ENCODE data around the gene RABL6. TPM values are rescaled to one million over a fixed set of nuclear protein-coding genes. Genes with fewer than 3 reads are reported as not detected.

The RABL6 gene
- total RNA-seq, 3 donors from 2014 or later (not counting 1 experiment from before 2014, with no cell fraction given), result 72.7 to 82.5 (median 75.9) TPM

GRCh38 chr9:136829412-136829811, 21.7 kb downstream of the RABL6 start:
- DNase-seq (no peak), ATAC-seq (no peak)
- Histone ChIP-seq H3K36me3 (ENCODE audit: control insufficient read depth, insufficient read depth, low read length) (peaks cover 35% of the 10 kb centered on the region), H3K4me1 (ENCODE audit: control insufficient read depth, insufficient read depth, low read length) (no peaks in the 10 kb centered on the region), H3K27me3 (ENCODE audit: control insufficient read depth, insufficient read depth, low read length) (no peaks in the 10 kb centered on the region), H3K4me3 (ENCODE audit: low read length) (no peak overlapping the region), H3K27ac (ENCODE audit: low read length) (no peak overlapping the region), H3K9me3 (ENCODE audit: control insufficient read depth, insufficient read depth, low read length) (no peaks in the 10 kb centered on the region)
- Mint-ChIP-seq H3K4me1 (no peaks in the 10 kb centered on the region), H3K27ac (no peak overlapping the region), H3K4me3 (no peak overlapping the region), H3K9me3 (no peaks in the 10 kb centered on the region), H3K27me3 (ENCODE audit: low read depth in 2 of 2) (no peaks in the 10 kb centered on the region), H3K36me3 (no peaks in the 10 kb centered on the region)
- WGBS (ENCODE audit: insufficient coverage), result 97% methylated on average over 14 of the region's 14 CpGs
- intact Hi-C loops (cut with micrococcal nuclease), result no loop called here
- TF ChIP-seq CTCF (IDR thresholded peaks at IDR 0.05), result no peak

- peaks cover 35% of the 10 kb centered on the region for H3K36me3 ChIP-seq (ENCODE audit: control insufficient read depth, insufficient read depth, low read length)
These were observed 22.5 kb downstream of the RABL6 start for GRCh38 chr9:136829981-136830885.

GRCh38 chr9:136831002-136831719, 23.4 kb downstream of the RABL6 start:
- H3K36me3 Mint-ChIP-seq, result no peaks in the 10 kb centered on the region
- TF ChIP-seq CTCF (IDR thresholded peaks at IDR 0.05), result no peak
- DNase-seq, result no peak
- WGBS (ENCODE audit: insufficient coverage), result 96% methylated on average over 30 of the region's 30 CpGs
- intact Hi-C loops (cut with micrococcal nuclease), result no loop called here
- Histone ChIP-seq H3K27ac (ENCODE audit: low read length) (no peak overlapping the region), H3K9me3 (ENCODE audit: control insufficient read depth, insufficient read depth, low read length) (no peaks in the 10 kb centered on the region), H3K4me1 (ENCODE audit: control insufficient read depth, insufficient read depth, low read length) (no peaks in the 10 kb centered on the region), H3K36me3 (ENCODE audit: control insufficient read depth, insufficient read depth, low read length) (peaks cover 29% of the 10 kb centered on the region), H3K4me3 (ENCODE audit: low read length) (no peak overlapping the region), H3K27me3 (ENCODE audit: control insufficient read depth, insufficient read depth, low read length) (no peaks in the 10 kb centered on the region)
- no peak for ATAC-seq
- H3K4me3 Mint-ChIP-seq, result no peak overlapping the region
- H3K9me3 Mint-ChIP-seq, result no peaks in the 10 kb centered on the region
- no peaks in the 10 kb centered on the region for H3K27me3 Mint-ChIP-seq (ENCODE audit: low read depth in 2 of 2)
- no peak overlapping the region for H3K27ac Mint-ChIP-seq
- no peaks in the 10 kb centered on the region for H3K4me1 Mint-ChIP-seq

More at GRCh38 chr9:136829981-136830885, 22.5 kb downstream of the RABL6 start:
- H3K9me3 Mint-ChIP-seq, result no peaks in the 10 kb centered on the region
- Histone ChIP-seq H3K9me3 (ENCODE audit: control insufficient read depth, insufficient read depth, low read length) (no peaks in the 10 kb centered on the region), H3K4me1 (ENCODE audit: control insufficient read depth, insufficient read depth, low read length) (no peaks in the 10 kb centered on the region), H3K27ac (ENCODE audit: low read length) (no peak overlapping the region), H3K4me3 (ENCODE audit: low read length) (no peak overlapping the region), H3K27me3 (ENCODE audit: control insufficient read depth, insufficient read depth, low read length) (no peaks in the 10 kb centered on the region)
- H3K27me3 Mint-ChIP-seq (ENCODE audit: low read depth in 2 of 2), result no peaks in the 10 kb centered on the region
- 96% methylated on average over 41 of the region's 41 CpGs for WGBS (ENCODE audit: insufficient coverage)
- no peak for DNase-seq
- H3K36me3 Mint-ChIP-seq, result no peaks in the 10 kb centered on the region
- no peak overlapping the region for H3K4me3 Mint-ChIP-seq
- no peak for TF ChIP-seq CTCF (IDR thresholded peaks at IDR 0.05)
- H3K4me1 Mint-ChIP-seq, result no peaks in the 10 kb centered on the region
- no peak overlapping the region for H3K27ac Mint-ChIP-seq
- ATAC-seq, result no peak
- intact Hi-C loops (cut with micrococcal nuclease), result no loop called here
